H1 (cell line): ENCODE data around the gene ACTR1A. TPM values are rescaled to one million over a fixed set of nuclear protein-coding genes. Genes with fewer than 3 reads are reported as not detected.

Source experiments
- ZNF274 ChIP-seq: IDR thresholded peaks from 2 replicates; pipeline ENCODE4 v1.7.0; 2012; ENCODE audit warnings: low read length, borderline replicate concordance; ENCODE audit errors: extremely low read depth
- polyA plus RNA-seq, 7 experiments: library from polyadenylated mRNA; depleted of rRNA in 3 of 7; stranded (reverse) in 5 of 7; unstranded in 2 of 7; fragments of >200 nt in 5 of 7; fragments of 200-250 nt in 2 of 7; gene quantifications; 1 replicate in 5 of 7; 2 replicates in 1 of 7; 4 replicates in 1 of 7; pipeline versions ENCODE4 v1.2.1 to v1.2.3, GENCODE V29; 2011 to 2013; ENCODE audit warnings: missing spikeins in 2 of 7, mixed read lengths in 2 of 7
- total RNA-seq: library from RNA; stranded (reverse); fragmentation: NEBNext Ultra II Directional; extraction: Animal tissue kit (Norgen Biotek cat#: 25700); gene quantifications from 2 replicates; pipeline ENCODE4 v1.2.1, GENCODE V29; 2021

ACTR1A gene
- total and polyA plus RNA-seq, 2 of the 8 experiments (the other 6 are each of a cell fraction or from before 2014, with no cell fraction given), result 78.6 to 86.3 TPM

DNA sequence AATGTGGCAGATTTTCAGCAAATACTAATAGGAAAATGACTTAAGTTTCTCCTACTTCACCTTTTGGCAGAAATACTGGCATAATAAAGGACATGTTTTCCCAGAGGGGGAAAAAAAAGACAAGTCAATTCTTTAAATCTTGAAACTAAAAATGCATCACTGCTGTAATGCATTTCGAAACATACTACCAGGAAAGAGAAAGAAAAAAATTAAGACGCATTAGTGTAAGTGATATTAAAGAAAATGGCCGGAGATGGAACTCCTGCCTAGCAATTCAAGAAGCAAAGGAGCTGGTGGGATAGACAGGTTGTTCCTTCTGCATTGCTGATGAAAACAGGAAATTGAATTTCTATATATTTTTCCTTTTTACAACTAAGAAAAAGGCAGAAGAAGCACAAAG lies 3.2 kb downstream of the ACTR1A start (continued):
- TF ChIP-seq ZNF274, result no peak
- TF ChIP-seq, all 59 proteins: peak for 0
